Hepatocyte (in vitro differentiated cells): Measurements from ENCODE around the gene SUPT3H. TPM values are rescaled to one million over a fixed set of nuclear protein-coding genes. Genes with fewer than 3 reads are reported as not detected.
"Not testable (repeated sequence)": the region's sequence is repeated elsewhere in the genome, so short reads cannot be mapped to it uniquely, and the experiment has no call there.

ENCODE experiments used
- DNase-seq: peaks from one replicate; pipeline ENCODE4 v3.0.0-alpha.2; 2016; ENCODE audit warnings: low spot score
- H2AFZ ChIP-seq: fragments of 200-600 bp; sonication (generic); 2 replicates; pipeline ENCODE4 v1.6.0; 2016; ENCODE audit warnings: antibody characterized with exemption, mild to moderate bottlenecking
- H3K27ac ChIP-seq: fragments of 200-600 bp; sonication (generic); 2 replicates; pipeline ENCODE4 v1.5.1; 2016; ENCODE audit warnings: mild to moderate bottlenecking
- H3K27me3 ChIP-seq: fragments of 200-600 bp; sonication (generic); 2 replicates; pipeline ENCODE4 v1.6.1; 2016
- H3K36me3 ChIP-seq: fragments of 200-600 bp; sonication (generic); replicated peaks from 2 replicates; pipeline ENCODE4 v1.5.1; 2016; ENCODE audit warnings: low read depth; ENCODE audit not compliant: insufficient read depth
- H3K4me1 ChIP-seq: fragments of 200-600 bp; sonication (generic); 2 replicates; pipeline ENCODE4 v1.5.1; 2016; ENCODE audit warnings: mild to moderate bottlenecking, moderate library complexity; ENCODE audit not compliant: insufficient read depth
- H3K4me2 ChIP-seq: fragments of 200-600 bp; sonication (generic); 2 replicates; pipeline ENCODE4 v1.6.0; 2016
- H3K4me3 ChIP-seq: fragments of 200-600 bp; sonication (generic); 2 replicates; pipeline ENCODE4 v1.5.1; 2016; ENCODE audit warnings: mild to moderate bottlenecking
- H3K79me2 ChIP-seq: fragments of 200-600 bp; sonication (generic); 2 replicates; pipeline ENCODE4 v1.6.0; 2017; ENCODE audit warnings: mild to moderate bottlenecking
- H3K9me2 ChIP-seq: fragments of 200-600 bp; sonication (generic); replicated peaks from 2 replicates; pipeline ENCODE4 v1.6.0; 2017; ENCODE audit warnings: mild to moderate bottlenecking; ENCODE audit not compliant: insufficient read depth
- H3K9me3 ChIP-seq: fragments of 200-600 bp; sonication (generic); 2 replicates; pipeline ENCODE4 v1.5.1; 2016; ENCODE audit warnings: low read depth, mild to moderate bottlenecking
- H4K20me1 ChIP-seq: fragments of 200-600 bp; sonication (generic); 2 replicates; pipeline ENCODE4 v1.6.0; 2016; ENCODE audit warnings: mild to moderate bottlenecking; ENCODE audit not compliant: insufficient read depth, poor library complexity, severe bottlenecking
- EZH2 ChIP-seq: fragments of 200-600 bp; sonication (generic); IDR thresholded peaks from 2 replicates; pipeline ENCODE4 v1.6.1; 2016; ENCODE audit warnings: antibody characterized with exemption, mild to moderate bottlenecking, borderline replicate concordance
- EZH2phosphoT487 ChIP-seq: fragments of 200-600 bp; sonication (generic); IDR thresholded peaks from one replicate; pipeline ENCODE4 v1.6.1; 2018; ENCODE audit warnings: antibody characterized with exemption, mild to moderate bottlenecking, low read depth, moderate library complexity; ENCODE audit not compliant: unreplicated experiment, severe bottlenecking
- WGBS: methylation state at CpG from one replicate; pipeline ENCODE4 v1.1.6; 2016; ENCODE audit warnings: low lambda C conversion rate; ENCODE audit errors: missing lambda C conversion rate; 5-methylcytosine and 5-hydroxymethylcytosine counted together
- polyA plus RNA-seq: library from polyadenylated mRNA; unstranded; fragments of >200 nt; fragmentation: Nextera tagmentation; extraction: Ambion mirVana; gene quantifications from 2 replicates; pipeline ENCODE4 v1.2.1, GENCODE V29; 2016
- total RNA-seq: library from RNA; depleted of rRNA; stranded (reverse); fragments of >200 nt; gene quantifications from 2 replicates; pipeline ENCODE4 v1.2.3, GENCODE V29; 2014
- TF ChIP-seq, protein P1 (sequence below): fragments of 200-600 bp; sonication (generic); IDR thresholded peaks from 2 replicates; pipeline ENCODE4 v1.5.1; 2016; ENCODE audit warnings: antibody characterized with exemption, mild to moderate bottlenecking; ENCODE audit not compliant: poor library complexity

The SUPT3H gene
- total and polyA plus RNA-seq, 2 experiments from 2014 or later: 6.8 to 7.7 TPM

DNA sequence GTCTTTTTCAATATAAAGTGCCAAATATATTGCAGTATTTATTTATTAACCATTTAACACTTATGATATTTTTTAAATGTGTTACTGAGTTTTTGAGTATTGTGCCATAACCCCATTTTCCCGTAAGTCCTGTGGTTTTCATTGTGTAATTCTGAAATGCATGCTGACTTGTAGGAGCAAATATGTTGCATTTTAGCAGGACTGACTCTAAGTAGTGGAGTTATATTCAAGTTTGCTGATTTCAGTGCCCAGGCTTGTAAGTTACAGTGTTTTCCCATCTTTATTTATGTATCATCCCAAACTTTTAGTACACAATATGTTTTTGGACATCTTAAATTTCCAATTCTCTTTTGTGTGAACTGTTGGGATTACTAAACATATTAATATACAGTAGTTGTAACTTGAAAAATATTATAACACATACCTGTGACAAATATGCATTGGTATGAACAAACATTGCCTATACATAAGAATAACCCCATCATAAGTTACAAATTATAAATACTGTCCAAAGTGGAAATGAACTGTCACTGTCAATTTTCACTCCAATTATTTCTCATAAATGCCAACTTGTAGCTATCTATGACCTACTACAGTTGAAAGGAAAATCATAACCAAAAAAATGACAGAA lies 228.9 kb downstream of the SUPT3H start:
- H3K9me3 ChIP-seq: peaks cover 3% of the 10 kb centered on the region
- no peaks in the 10 kb centered on the region for H3K36me3 ChIP-seq
- H3K4me3 ChIP-seq: no peak overlapping the region
- no peak overlapping the region for H3K27ac ChIP-seq
- no peak overlapping the region for H3K4me2 ChIP-seq
- no peaks in the 10 kb centered on the region for H3K9me2 ChIP-seq
- H4K20me1 ChIP-seq: no peaks in the 10 kb centered on the region
- H2AFZ ChIP-seq: no peak overlapping the region
- H3K4me1 ChIP-seq: no peaks in the 10 kb centered on the region
- no peak for DNase-seq
- H3K27me3 ChIP-seq: no peaks in the 10 kb centered on the region
- TF ChIP-seq, protein P1, sequence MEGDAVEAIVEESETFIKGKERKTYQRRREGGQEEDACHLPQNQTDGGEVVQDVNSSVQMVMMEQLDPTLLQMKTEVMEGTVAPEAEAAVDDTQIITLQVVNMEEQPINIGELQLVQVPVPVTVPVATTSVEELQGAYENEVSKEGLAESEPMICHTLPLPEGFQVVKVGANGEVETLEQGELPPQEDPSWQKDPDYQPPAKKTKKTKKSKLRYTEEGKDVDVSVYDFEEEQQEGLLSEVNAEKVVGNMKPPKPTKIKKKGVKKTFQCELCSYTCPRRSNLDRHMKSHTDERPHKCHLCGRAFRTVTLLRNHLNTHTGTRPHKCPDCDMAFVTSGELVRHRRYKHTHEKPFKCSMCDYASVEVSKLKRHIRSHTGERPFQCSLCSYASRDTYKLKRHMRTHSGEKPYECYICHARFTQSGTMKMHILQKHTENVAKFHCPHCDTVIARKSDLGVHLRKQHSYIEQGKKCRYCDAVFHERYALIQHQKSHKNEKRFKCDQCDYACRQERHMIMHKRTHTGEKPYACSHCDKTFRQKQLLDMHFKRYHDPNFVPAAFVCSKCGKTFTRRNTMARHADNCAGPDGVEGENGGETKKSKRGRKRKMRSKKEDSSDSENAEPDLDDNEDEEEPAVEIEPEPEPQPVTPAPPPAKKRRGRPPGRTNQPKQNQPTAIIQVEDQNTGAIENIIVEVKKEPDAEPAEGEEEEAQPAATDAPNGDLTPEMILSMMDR: no peak
- TF ChIP-seq EZH2: no peak
- TF ChIP-seq EZH2phosphoT487: no peak
- H3K79me2 ChIP-seq: no peaks in the 10 kb centered on the region
- 92% methylated on average over 1 of the region's 1 CpG for WGBS

DNA sequence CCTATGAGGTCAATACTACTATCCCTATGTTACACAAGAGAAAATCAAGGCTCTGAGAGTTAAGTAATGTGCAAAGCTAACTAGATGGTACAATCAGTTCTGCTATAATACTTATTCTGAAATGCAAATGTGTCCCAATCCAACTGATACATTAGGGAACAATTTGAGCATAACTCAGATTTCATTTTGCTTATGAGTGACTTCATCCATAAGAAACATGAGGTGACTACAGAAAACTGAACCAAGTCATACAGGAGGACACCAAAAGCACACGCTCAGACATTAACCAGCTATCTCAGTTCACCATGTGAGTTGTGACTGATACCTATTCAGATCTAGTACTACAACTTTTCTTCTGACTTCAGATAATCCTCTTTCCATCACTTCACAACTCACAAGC lies 229.5 kb downstream of the SUPT3H start:
- WGBS: 100% methylated on average over 1 of the region's 1 CpG
- Histone ChIP-seq H3K9me2 (no peaks in the 10 kb centered on the region), H3K4me2 (no peak overlapping the region), H4K20me1 (no peaks in the 10 kb centered on the region), H3K79me2 (no peaks in the 10 kb centered on the region), H3K27ac (no peak overlapping the region), H3K9me3 (peaks cover 3% of the 10 kb centered on the region), H3K4me3 (no peak overlapping the region), H2AFZ (no peak overlapping the region), H3K36me3 (no peaks in the 10 kb centered on the region), H3K4me1 (no peaks in the 10 kb centered on the region), H3K27me3 (no peaks in the 10 kb centered on the region)
- TF ChIP-seq, protein P1: no peak
- TF ChIP-seq EZH2phosphoT487 (no peak), EZH2 (no peak)
- DNase-seq: no peak

DNA sequence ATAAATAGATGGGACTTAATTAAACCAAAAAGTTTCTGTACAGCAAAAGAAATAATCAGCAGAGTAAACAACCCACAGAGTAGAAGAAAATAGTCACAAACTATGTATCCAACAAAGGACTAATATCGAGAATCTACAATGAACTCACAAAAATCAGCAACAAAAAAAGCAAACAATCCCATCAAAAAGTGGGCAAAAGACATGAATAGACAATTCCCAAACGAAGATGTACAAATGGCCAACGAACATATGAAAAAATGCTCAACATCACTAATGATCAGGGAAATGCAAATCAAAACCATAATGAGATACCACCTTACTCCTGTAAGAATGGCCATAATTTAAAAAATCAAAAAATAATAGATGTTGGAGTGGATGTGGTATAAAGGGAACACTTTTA lies 232.1 kb downstream of the SUPT3H start:
- 94% methylated on average over 3 of the region's 3 CpGs for WGBS
- not testable (repeated sequence) for H3K36me3 ChIP-seq, H3K9me3 ChIP-seq, H3K79me2 ChIP-seq, H3K4me2 ChIP-seq, H2AFZ ChIP-seq, DNase-seq, H3K4me1 ChIP-seq, H3K9me2 ChIP-seq, H3K27me3 ChIP-seq, H3K27ac ChIP-seq, H3K4me3 ChIP-seq, H4K20me1 ChIP-seq

DNA sequence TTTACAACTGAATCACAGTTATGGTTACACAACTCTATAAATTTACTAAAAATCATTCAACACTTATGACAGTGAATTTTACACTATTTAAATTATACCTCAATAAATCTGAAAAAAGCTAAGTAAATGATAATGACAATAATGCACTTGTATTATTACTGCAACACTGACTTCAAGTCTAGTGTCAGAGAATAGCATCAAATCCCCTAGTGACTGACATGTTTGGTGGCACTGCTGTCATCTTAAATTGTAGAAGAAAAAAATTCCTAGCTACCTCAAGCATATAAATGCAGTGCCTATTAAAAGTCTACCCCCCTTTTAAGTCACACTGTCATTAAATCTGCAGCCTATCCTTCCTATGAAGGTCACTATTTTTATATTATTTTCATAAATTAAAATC lies 239.0 kb downstream of the SUPT3H start:
- DNase-seq: no peak
- H3K4me3 ChIP-seq: no peak overlapping the region
- peaks cover 10% of the 10 kb centered on the region for H3K9me3 ChIP-seq
- no peak overlapping the region for H3K27ac ChIP-seq
- no peaks in the 10 kb centered on the region for H3K9me2 ChIP-seq
- TF ChIP-seq, protein P1: no peak
- TF ChIP-seq EZH2: no peak
- no peak for TF ChIP-seq EZH2phosphoT487
- H3K4me1 ChIP-seq: no peaks in the 10 kb centered on the region
- H3K36me3 ChIP-seq: no peaks in the 10 kb centered on the region
- no peak overlapping the region for H2AFZ ChIP-seq
- H3K27me3 ChIP-seq: no peaks in the 10 kb centered on the region
- H4K20me1 ChIP-seq: no peaks in the 10 kb centered on the region
- no peaks in the 10 kb centered on the region for H3K79me2 ChIP-seq
- H3K4me2 ChIP-seq: no peak overlapping the region
